ENCODE measurements around the gene FBXL19.

DNA sequence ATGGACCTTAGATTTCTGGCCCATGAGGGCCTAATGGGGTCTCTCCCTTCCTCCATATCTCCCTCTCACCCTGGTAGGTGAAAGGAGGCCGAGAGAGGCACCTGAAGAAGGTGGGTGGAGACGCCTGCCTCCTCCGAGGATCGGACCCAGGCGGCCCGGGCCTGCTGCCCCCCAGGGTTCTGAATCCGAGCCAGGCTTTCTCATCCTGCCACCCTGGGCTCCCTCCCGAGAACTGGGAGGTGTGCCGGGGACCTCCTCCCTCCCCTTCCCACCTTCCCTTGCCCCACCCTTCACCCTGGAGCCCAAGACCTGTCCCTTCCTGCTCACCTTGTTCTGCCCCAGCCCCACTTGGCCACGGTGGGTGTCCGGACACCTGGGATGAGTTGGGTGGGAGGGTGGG lies 5.0 kb downstream of the FBXL19 start:
- TF ChIP-seq EZH2phosphoT487 (IDR thresholded peaks at IDR 0.05; ENCODE audit: insufficient read depth, low read depth) = no peak
- no peak for TF ChIP-seq EZH2 (IDR thresholded peaks at IDR 0.05; ENCODE audit: insufficient read depth, poor library complexity, severe bottlenecking)
